ENCODE data around the gene LAMC1. TPM values are rescaled to one million over a fixed set of nuclear protein-coding genes. Genes with fewer than 3 reads are reported as not detected.

LAMC1 gene
- polyA plus RNA-seq, 1 donor from 2014 or later = 4.2 TPM

DNA sequence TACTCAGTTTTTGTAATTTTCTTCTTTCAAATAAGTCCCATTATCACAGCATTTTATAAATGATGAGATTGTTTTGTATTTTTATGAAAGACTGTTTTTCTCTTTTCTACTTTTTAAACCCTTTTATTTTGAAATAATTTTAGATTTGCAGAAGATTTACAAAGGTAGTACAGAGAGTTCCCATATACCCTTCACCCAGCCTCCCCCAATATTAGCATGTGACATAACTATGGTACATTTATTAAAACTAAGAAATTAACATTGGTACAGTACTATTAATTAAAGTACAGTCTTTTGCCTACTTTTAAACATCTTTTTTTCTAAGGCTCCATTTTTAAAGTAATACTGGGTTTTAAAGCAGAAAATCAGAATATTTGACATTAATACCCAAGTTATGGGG lies 127.2 kb downstream of the LAMC1 start:
- H3K27me3 ChIP-seq (ENCODE audit: insufficient read depth, low read depth, low read length) = no peaks in the 10 kb centered on the region
- no peak overlapping the region for H3K9ac ChIP-seq (ENCODE audit: low read length)

DNA sequence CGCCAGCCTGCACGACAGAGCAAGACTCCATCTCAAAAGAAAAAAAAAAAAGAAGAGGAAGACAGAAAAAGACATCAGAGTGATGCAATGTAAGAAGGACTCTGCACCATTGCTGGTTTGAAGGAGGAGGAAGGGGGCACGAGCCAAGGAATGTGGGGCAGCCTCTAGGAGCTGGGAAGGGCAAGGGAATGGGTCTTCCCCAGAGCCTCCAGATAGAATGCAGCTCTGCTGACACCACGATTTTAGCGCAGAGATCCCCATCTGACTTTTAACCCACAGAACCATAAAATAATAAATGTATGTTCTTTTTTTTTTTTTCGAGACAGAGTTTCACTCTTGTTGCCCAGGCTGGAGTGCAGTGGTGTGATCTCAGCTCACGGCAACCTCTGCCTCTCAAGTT lies 129.0 kb downstream of the LAMC1 start:
- H3K27ac ChIP-seq (ENCODE audit: low read length) = no peak overlapping the region
- H4K20me1 ChIP-seq (ENCODE audit: insufficient read depth) = no peaks in the 10 kb centered on the region
- no peaks in the 10 kb centered on the region for H3K27me3 ChIP-seq (ENCODE audit: insufficient read depth, low read depth, low read length)
- no peaks in the 10 kb centered on the region for H3F3A ChIP-seq (ENCODE audit: insufficient read depth, low read length, poor library complexity, severe bottlenecking)
- H3K4me2 ChIP-seq (ENCODE audit: low read length) = no peak overlapping the region
- no peaks in the 10 kb centered on the region for H3K79me2 ChIP-seq (replicated peaks; ENCODE audit: insufficient read depth, low read length)
- no peak overlapping the region for H2AFZ ChIP-seq (ENCODE audit: low read depth, low read length)
- no peak overlapping the region for H3K9ac ChIP-seq (ENCODE audit: low read length)
- no peaks in the 10 kb centered on the region for H3K9me3 ChIP-seq (ENCODE audit: low read length)
- no peak overlapping the region for H3K4me3 ChIP-seq (ENCODE audit: low read length)
- no peaks in the 10 kb centered on the region for H3K9me2 ChIP-seq (ENCODE audit: insufficient read depth, low read length)
- no peaks in the 10 kb centered on the region for H3K36me3 ChIP-seq (ENCODE audit: insufficient read depth, low read length)
- TF ChIP-seq SMC3 (conservative IDR thresholded peaks at IDR 0.05; ENCODE audit: poor library complexity) (no peak), REST (IDR thresholded peaks at IDR 0.05; ENCODE audit: borderline replicate concordance) (no peak), POLR2AphosphoS5 (IDR thresholded peaks at IDR 0.05) (no peak), EZH2 (IDR thresholded peaks at IDR 0.05; ENCODE audit: borderline replicate concordance, insufficient read depth, low read length, poor library complexity, severe bottlenecking) (no peak), CTCF (IDR thresholded peaks at IDR 0.05; ENCODE audit: poor library complexity, severe bottlenecking) (no peak), EP300 (conservative IDR thresholded peaks at IDR 0.05; ENCODE audit: poor library complexity, severe bottlenecking) (no peak)

More for the DNA sequence above, 127.2 kb downstream of the LAMC1 start:
- Histone ChIP-seq H2AFZ (ENCODE audit: low read depth, low read length) (no peak overlapping the region), H3F3A (ENCODE audit: insufficient read depth, low read length, poor library complexity, severe bottlenecking) (no peaks in the 10 kb centered on the region), H4K20me1 (ENCODE audit: insufficient read depth) (no peaks in the 10 kb centered on the region), H3K36me3 (ENCODE audit: insufficient read depth, low read length) (no peaks in the 10 kb centered on the region), H3K4me3 (ENCODE audit: low read length) (no peak overlapping the region), H3K79me2 (replicated peaks; ENCODE audit: insufficient read depth, low read length) (no peaks in the 10 kb centered on the region), H3K9me3 (ENCODE audit: low read length) (no peaks in the 10 kb centered on the region), H3K9me2 (ENCODE audit: insufficient read depth, low read length) (no peaks in the 10 kb centered on the region), H3K4me2 (ENCODE audit: low read length) (no peak overlapping the region), H3K27ac (ENCODE audit: low read length) (no peak overlapping the region)
- no peak for TF ChIP-seq TAF1 (IDR thresholded peaks at IDR 0.05; ENCODE audit: low read depth)
- no peak for TF ChIP-seq POLR2AphosphoS5 (IDR thresholded peaks at IDR 0.05)
- TF ChIP-seq EZH2 (IDR thresholded peaks at IDR 0.05; ENCODE audit: borderline replicate concordance, insufficient read depth, low read length, poor library complexity, severe bottlenecking) = no peak
- no peak for TF ChIP-seq RAD21 (conservative IDR thresholded peaks at IDR 0.05)
- no peak for TF ChIP-seq EP300 (conservative IDR thresholded peaks at IDR 0.05; ENCODE audit: poor library complexity, severe bottlenecking)
- TF ChIP-seq REST (IDR thresholded peaks at IDR 0.05; ENCODE audit: borderline replicate concordance) = no peak
- no peak for TF ChIP-seq CTCF (IDR thresholded peaks at IDR 0.05; ENCODE audit: poor library complexity, severe bottlenecking)
- TF ChIP-seq MXI1 (conservative IDR thresholded peaks at IDR 0.05; ENCODE audit: poor library complexity, severe bottlenecking) = no peak
- TF ChIP-seq SMC3 (conservative IDR thresholded peaks at IDR 0.05; ENCODE audit: poor library complexity) = no peak

Data from neural cell (in vitro differentiated cells).